GM23338 (cell line): Measurements from ENCODE around the gene NPIPA1. TPM values are rescaled to one million over a fixed set of nuclear protein-coding genes. Genes with fewer than 3 reads are reported as not detected.
A peak's percentile ranks its signal among the peaks of the same experiment; 100 is the strongest.
"Not testable (repeated sequence)": the region's sequence is repeated elsewhere in the genome, so short reads cannot be mapped to it uniquely, and the experiment has no call there.

Experiments
- ATAC-seq: fragments of 200-7000 bp; cut with Tn5 transposase; 3 replicates; pipeline ENCODE4 v1.9.1; 2020
- DNase-seq: peaks from one replicate; pipeline ENCODE4 v3.0.0-alpha.2; 2015; ENCODE audit warnings: low spot score
- H2AFZ ChIP-seq: fragments of 200-600 bp; sonication (generic); 2 replicates; pipeline ENCODE4 v1.8.0; 2016; ENCODE audit warnings: antibody characterized with exemption, mild to moderate bottlenecking, moderate library complexity
- H3F3A ChIP-seq: fragments of 200-600 bp; sonication (generic); replicated peaks from 2 replicates; pipeline ENCODE4 v1.8.0; 2017; ENCODE audit warnings: antibody characterized with exemption, mixed run types, low read depth
- H3K27ac ChIP-seq: fragments of 200-600 bp; sonication (generic); 2 replicates; pipeline ENCODE4 v1.6.1; 2016; ENCODE audit warnings: low read depth
- H3K27me3 ChIP-seq: fragments of 200-600 bp; sonication (generic); 2 replicates; pipeline ENCODE4 v1.8.0; 2016; ENCODE audit warnings: mild to moderate bottlenecking, mixed run types, moderate library complexity; ENCODE audit not compliant: insufficient read depth
- H3K36me3 ChIP-seq: fragments of 200-600 bp; sonication (generic); 2 replicates; pipeline ENCODE4 v1.8.0; 2016; ENCODE audit warnings: mild to moderate bottlenecking; ENCODE audit not compliant: insufficient read depth
- H3K4me1 ChIP-seq: fragments of 200-600 bp; sonication (generic); 2 replicates; pipeline ENCODE4 v1.8.0; 2016; ENCODE audit warnings: mild to moderate bottlenecking, moderate library complexity; ENCODE audit not compliant: insufficient read depth
- H3K4me2 ChIP-seq: fragments of 200-600 bp; sonication (generic); 2 replicates; pipeline ENCODE4 v1.7.1; 2017; ENCODE audit warnings: mixed run types
- H3K4me3 ChIP-seq: fragments of 200-600 bp; sonication (generic); 2 replicates; pipeline ENCODE4 v1.6.1; 2016; ENCODE audit warnings: mixed run types
- H3K79me2 ChIP-seq: fragments of 200-600 bp; sonication (generic); replicated peaks from 2 replicates; pipeline ENCODE4 v1.8.0; 2017; ENCODE audit warnings: mild to moderate bottlenecking; ENCODE audit not compliant: insufficient read depth
- H3K9me2 ChIP-seq: fragments of 200-600 bp; sonication (generic); 2 replicates; pipeline ENCODE4 v1.8.0; 2017; ENCODE audit not compliant: insufficient read depth
- H4K20me1 ChIP-seq: fragments of 200-600 bp; sonication (generic); replicated peaks from 2 replicates; pipeline ENCODE4 v1.8.0; 2017; ENCODE audit warnings: mild to moderate bottlenecking; ENCODE audit not compliant: insufficient read depth
- H3K27ac Mint-ChIP-seq: 2 replicates; pipeline ENCODE4 v1.8.0; 2020; ENCODE audit warnings: inconsistent platforms, mild to moderate bottlenecking, moderate library complexity, mixed read lengths
- H3K27me3 Mint-ChIP-seq: 3 replicates; pipeline ENCODE4 v1.8.0; 2022; ENCODE audit warnings: low read depth, mild to moderate bottlenecking, moderate library complexity, mixed read lengths, inconsistent platforms; ENCODE audit not compliant: insufficient read depth, poor library complexity
- H3K36me3 Mint-ChIP-seq: 3 replicates; pipeline ENCODE4 v1.8.0; 2021; ENCODE audit warnings: low read depth, mild to moderate bottlenecking, inconsistent platforms, moderate library complexity, mixed read lengths
- H3K4me1 Mint-ChIP-seq: 3 replicates; pipeline ENCODE4 v1.8.0; 2020; ENCODE audit warnings: mild to moderate bottlenecking, inconsistent platforms, mixed read lengths
- H3K4me3 Mint-ChIP-seq: 3 replicates; pipeline ENCODE4 v1.8.0; 2021; ENCODE audit warnings: moderate library complexity, mild to moderate bottlenecking, inconsistent platforms, mixed read lengths
- H3K9me3 Mint-ChIP-seq: 3 replicates; pipeline ENCODE4 v1.8.0; 2020; ENCODE audit warnings: moderate library complexity, mild to moderate bottlenecking, inconsistent platforms, mixed read lengths
- polyA plus RNA-seq: library from polyadenylated mRNA; unstranded; fragments of >200 nt; fragmentation: Nextera tagmentation; extraction: Ambion mirVana; gene quantifications from 2 replicates; pipeline ENCODE4 v1.2.1, GENCODE V29; 2016
- total RNA-seq: library from RNA; depleted of rRNA; stranded (reverse); fragments of >200 nt; shearing (Covaris generic); gene quantifications from 2 replicates; pipeline ENCODE4 v1.2.3, GENCODE V29; 2014

The NPIPA1 gene
- total and polyA plus RNA-seq, 2 experiments from 2014 or later: 54.4 to 77.4 TPM

DNA sequence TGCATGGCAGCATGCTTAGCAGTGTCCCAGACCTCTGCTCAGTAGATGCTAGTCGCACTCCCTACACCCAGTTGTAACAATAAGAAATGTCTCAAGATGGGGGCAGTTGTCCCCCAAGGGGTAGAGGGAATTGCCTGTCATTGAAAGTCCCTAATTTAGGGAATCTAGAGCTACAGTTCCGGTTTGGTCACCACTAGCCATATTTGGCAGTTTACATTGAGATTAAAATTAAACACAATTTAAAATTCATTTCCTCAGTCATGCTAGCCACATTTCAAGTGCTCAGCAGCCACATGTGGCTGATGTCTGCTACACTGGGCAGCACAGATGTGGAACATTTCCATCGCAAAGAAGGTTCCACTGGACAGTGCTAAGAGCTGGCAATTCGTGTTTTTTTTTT, 41.7 kb downstream of the NPIPA1 start:
- not testable (repeated sequence) for H3K9me3 Mint-ChIP-seq, H3K27ac Mint-ChIP-seq, H3K27me3 Mint-ChIP-seq, H3K36me3 Mint-ChIP-seq, H3K4me3 ChIP-seq, H3K9me2 ChIP-seq, ATAC-seq, H3K27ac ChIP-seq, H2AFZ ChIP-seq, H3K36me3 ChIP-seq, H3K4me3 Mint-ChIP-seq, H3F3A ChIP-seq, H3K27me3 ChIP-seq, DNase-seq
- H3K4me1 ChIP-seq: peaks cover 14% of the 10 kb centered on the region
- H3K4me1 Mint-ChIP-seq: peaks cover 12% of the 10 kb centered on the region
- peaks cover 15% of the 10 kb centered on the region; the same call in 1 of the 2 replicates for H4K20me1 ChIP-seq
- H3K79me2 ChIP-seq: peaks cover 71% of the 10 kb centered on the region
- 0 out of 2 replicates have a peak overlapping the region, but pooled peaks have one; percentile 56 for H3K4me2 ChIP-seq

DNA sequence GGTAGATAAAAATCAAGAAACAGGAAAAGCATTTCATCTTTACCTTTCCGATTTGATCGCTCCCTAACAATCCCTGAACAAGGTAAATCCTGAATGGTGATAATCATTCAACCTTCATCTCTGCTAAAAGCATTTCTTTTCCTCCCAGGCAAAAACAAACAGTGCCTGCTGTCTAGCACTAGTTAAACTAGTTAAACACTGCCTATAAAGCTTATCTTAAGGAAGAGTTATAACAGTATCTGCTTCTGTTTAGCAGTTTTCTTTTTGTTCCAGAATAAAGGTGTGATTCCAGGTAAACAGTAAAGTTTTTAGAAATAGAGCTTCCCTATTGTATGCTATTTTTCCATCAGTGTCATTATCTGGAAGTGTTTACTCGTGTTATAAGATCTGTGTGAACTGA, 44.0 kb downstream of the NPIPA1 start:
- H3K4me3 ChIP-seq, H3K9me3 Mint-ChIP-seq, H3K4me1 ChIP-seq, H3K36me3 ChIP-seq, H2AFZ ChIP-seq, H3K27me3 ChIP-seq, H3K27ac ChIP-seq, H3K4me2 ChIP-seq, H3K27me3 Mint-ChIP-seq, H3F3A ChIP-seq, H3K4me3 Mint-ChIP-seq, ATAC-seq, DNase-seq, H3K9me2 ChIP-seq, H3K27ac Mint-ChIP-seq: not testable (repeated sequence)
- peaks cover 19% of the 10 kb centered on the region; the same call in 1 of the 2 replicates for H4K20me1 ChIP-seq
- Mint-ChIP-seq H3K4me1 (peaks cover 11% of the 10 kb centered on the region), H3K36me3 (peaks cover 10% of the 10 kb centered on the region; the same call in 1 of the 3 replicates)
- peaks cover 84% of the 10 kb centered on the region for H3K79me2 ChIP-seq

DNA sequence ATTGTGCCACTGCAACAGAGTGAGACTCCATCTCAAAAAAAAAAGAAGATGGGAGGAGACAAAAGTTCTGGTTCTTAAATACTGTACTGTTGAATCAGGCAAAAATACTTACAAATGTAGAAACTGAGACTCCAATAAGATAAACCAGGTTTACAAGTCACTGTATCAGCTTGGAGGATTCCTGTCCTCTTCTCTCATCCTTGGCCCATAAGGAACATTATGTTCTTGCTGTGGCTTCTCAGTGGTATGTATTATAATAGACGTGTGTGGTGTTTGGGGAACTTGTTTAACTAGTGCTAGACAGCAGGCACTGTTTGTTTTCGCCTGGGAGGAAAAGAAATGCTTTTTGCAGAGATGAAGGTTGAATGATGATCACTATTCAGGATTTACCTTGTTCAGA, 45.3 kb downstream of the NPIPA1 start:
- peaks cover 10% of the 10 kb centered on the region; the same call in 1 of the 3 replicates for H3K36me3 Mint-ChIP-seq
- not testable (repeated sequence) for H3K4me1 Mint-ChIP-seq, H3K4me1 ChIP-seq, H3K27ac ChIP-seq, H3K9me2 ChIP-seq, H3K4me3 Mint-ChIP-seq, H3K36me3 ChIP-seq, H3K4me3 ChIP-seq, H3K27me3 Mint-ChIP-seq, H3K27me3 ChIP-seq, ATAC-seq, H3F3A ChIP-seq, H3K27ac Mint-ChIP-seq, H3K4me2 ChIP-seq, H3K9me3 Mint-ChIP-seq, DNase-seq, H2AFZ ChIP-seq
- Histone ChIP-seq H3K79me2 (peaks cover 79% of the 10 kb centered on the region), H4K20me1 (peaks cover 29% of the 10 kb centered on the region)

DNA sequence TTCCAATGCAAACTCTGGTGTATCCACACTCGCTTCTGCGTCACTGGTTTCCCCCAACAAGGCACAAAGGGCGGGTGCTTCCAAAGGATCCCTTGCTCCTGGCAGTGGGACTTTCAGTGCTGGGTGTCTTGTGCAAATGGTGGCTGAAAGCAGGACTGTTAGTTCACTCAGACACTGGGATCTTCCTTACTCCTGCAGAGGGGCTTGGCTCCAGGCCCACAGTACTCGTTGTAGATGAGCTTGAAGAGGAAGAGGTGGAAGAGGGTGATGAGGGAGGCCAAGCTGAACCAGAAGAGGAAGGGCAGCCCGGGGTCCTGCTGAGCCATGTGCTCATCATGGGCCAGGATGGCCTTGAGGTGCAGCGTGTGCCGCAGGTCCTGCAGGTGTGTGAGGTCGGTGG, 50.8 kb downstream of the NPIPA1 start:
- H3K4me3 ChIP-seq, H3K9me2 ChIP-seq, H3K27me3 Mint-ChIP-seq, H3K4me2 ChIP-seq, H3K36me3 ChIP-seq, H3K27me3 ChIP-seq, H3F3A ChIP-seq, H3K27ac ChIP-seq, H3K4me3 Mint-ChIP-seq, H2AFZ ChIP-seq, H3K9me3 Mint-ChIP-seq, H3K4me1 Mint-ChIP-seq, ATAC-seq, DNase-seq: not testable (repeated sequence)
- peaks cover 39% of the 10 kb centered on the region for H4K20me1 ChIP-seq
- H3K79me2 ChIP-seq: peaks cover 67% of the 10 kb centered on the region
- H3K36me3 Mint-ChIP-seq: peaks cover 29% of the 10 kb centered on the region
- H3K4me1 ChIP-seq: peaks cover 11% of the 10 kb centered on the region
- H3K27ac Mint-ChIP-seq: peak overlapping the region; percentile 2; the same call in 1 of the 2 replicates

DNA sequence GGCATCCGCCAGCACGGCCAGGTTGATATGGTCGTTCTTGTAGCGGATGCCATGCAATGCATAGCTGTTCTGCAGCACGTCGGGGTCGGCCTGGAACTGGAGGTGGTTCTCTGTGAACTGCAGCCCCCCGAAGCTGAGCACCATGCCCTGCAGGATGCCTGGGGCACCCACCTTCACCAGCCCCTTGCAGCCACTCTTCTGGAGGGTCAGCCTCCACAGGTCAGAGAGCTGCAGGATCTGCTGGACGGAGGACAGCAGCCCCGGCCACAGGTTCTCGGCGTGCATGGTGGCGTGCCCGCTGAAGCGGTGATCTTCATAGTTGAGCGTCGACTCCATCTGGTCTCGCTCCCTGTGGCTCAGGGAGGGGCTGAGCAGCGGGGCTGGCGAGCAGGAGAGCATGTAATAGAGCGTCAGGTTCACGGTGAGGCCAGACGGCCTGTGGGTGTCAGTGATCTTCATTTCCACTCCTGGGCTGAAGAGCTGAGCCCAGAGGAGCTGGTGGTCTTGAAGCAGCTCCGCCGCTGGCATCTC, 51.5 kb downstream of the NPIPA1 start:
- Mint-ChIP-seq H3K36me3 (peaks cover 34% of the 10 kb centered on the region), H3K4me3 (peak overlapping the region; percentile 42), H3K27ac (peak overlapping the region; percentile 42; the same call in 1 of the 2 replicates)
- H2AFZ ChIP-seq, H3K9me3 Mint-ChIP-seq, H3K4me1 Mint-ChIP-seq, H3K27ac ChIP-seq, H3K36me3 ChIP-seq, H3K27me3 ChIP-seq, H3K9me2 ChIP-seq, H3F3A ChIP-seq, H3K27me3 Mint-ChIP-seq: not testable (repeated sequence)
- Histone ChIP-seq H3K4me1 (peaks cover 11% of the 10 kb centered on the region), H3K4me2 (peak overlapping the region; percentile 78), H3K79me2 (peaks cover 69% of the 10 kb centered on the region), H4K20me1 (peaks cover 39% of the 10 kb centered on the region), H3K4me3 (peak overlapping the region; percentile 58; the same call in 1 of the 2 replicates)
- peak; percentile 9 for ATAC-seq
- peak; percentile 8 for DNase-seq
